Osteoblast (primary cell): ENCODE results near the gene CCL13. TPM values are rescaled to one million over a fixed set of nuclear protein-coding genes. Genes with fewer than 3 reads are reported as not detected.

Source experiments
- DNase-seq: peaks from one replicate; pipeline ENCODE4 v3.0.0; 2011; ENCODE audit warnings: low spot score, mixed read lengths; ENCODE audit not compliant: insufficient read length; ENCODE audit errors: missing footprints
- H2AFZ ChIP-seq: 2 replicates; pipeline ENCODE4 v1.6.0; 2011; ENCODE audit warnings: mild to moderate bottlenecking, low read length
- H3K27ac ChIP-seq: 2 replicates; pipeline ENCODE4 v1.5.1; 2011; ENCODE audit warnings: mild to moderate bottlenecking, low read depth, low read length, moderate library complexity
- H3K27me3 ChIP-seq: 2 replicates; pipeline ENCODE4 v1.6.0; 2012; ENCODE audit warnings: mild to moderate bottlenecking, control low read depth, inconsistent platforms, low read length, moderate library complexity; ENCODE audit not compliant: insufficient read depth
- H3K36me3 ChIP-seq: 2 replicates; pipeline ENCODE4 v1.5.1; 2011; ENCODE audit warnings: mild to moderate bottlenecking, low read length, control low read depth, moderate library complexity; ENCODE audit not compliant: insufficient read depth
- H3K4me1 ChIP-seq: 2 replicates; pipeline ENCODE4 v1.5.1; 2011; ENCODE audit warnings: mild to moderate bottlenecking, low read length, control low read depth, moderate library complexity; ENCODE audit not compliant: insufficient read depth
- H3K4me2 ChIP-seq: 2 replicates; pipeline ENCODE4 v1.6.0; 2011; ENCODE audit warnings: mild to moderate bottlenecking, low read length; ENCODE audit not compliant: insufficient read depth
- H3K4me3 ChIP-seq: fragments of 200-600 bp; sonication (generic); 3 replicates; pipeline ENCODE4 v1.5.1; 2012; ENCODE audit warnings: mild to moderate bottlenecking, low read length, inconsistent platforms; ENCODE audit not compliant: insufficient read depth
- H3K79me2 ChIP-seq: 2 replicates; pipeline ENCODE4 v1.6.0; 2012; ENCODE audit warnings: mild to moderate bottlenecking, low read length, control low read depth, inconsistent platforms; ENCODE audit not compliant: insufficient read depth
- H3K9me3 ChIP-seq: 2 replicates; pipeline ENCODE4 v1.5.1; 2011; ENCODE audit warnings: low read depth, low read length, control low read depth
- H4K20me1 ChIP-seq: 2 replicates; pipeline ENCODE4 v1.6.0; 2012; ENCODE audit warnings: mild to moderate bottlenecking, low read length, control low read depth; ENCODE audit not compliant: insufficient read depth
- total RNA-seq: library from RNA; depleted of rRNA; stranded (reverse); fragments of >200 nt; gene quantifications from 2 replicates; pipeline ENCODE4 v1.2.3, GENCODE V29; 2012
- TF ChIP-seq, protein P1 (sequence below): IDR thresholded peaks from 2 replicates; pipeline ENCODE4 v1.5.1; 2011; ENCODE audit warnings: mild to moderate bottlenecking, low read depth, low read length, moderate library complexity; ENCODE audit errors: extremely low read depth

The CCL13 gene
- total RNA-seq, 1 donor: 0.36 TPM

DNA sequence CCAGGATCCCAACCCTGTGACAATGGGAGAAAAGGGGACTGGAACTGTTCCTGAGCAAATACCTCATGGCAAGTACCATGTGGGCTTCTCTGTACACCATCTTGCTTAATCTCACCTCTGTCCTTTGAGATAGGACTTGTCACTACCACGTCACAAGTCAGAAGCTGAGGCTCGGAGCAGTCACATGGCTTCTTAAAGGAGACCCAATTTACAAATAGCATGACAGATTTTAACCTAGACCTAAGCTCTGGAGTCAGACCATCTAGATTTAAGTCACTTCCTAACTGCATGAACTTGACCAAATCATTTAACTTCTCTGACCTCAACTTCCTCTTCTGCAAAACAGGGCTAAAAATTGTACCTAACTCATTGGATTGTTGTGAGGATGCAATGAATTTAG is 42.7 kb downstream of the CCL13 start:
- TF ChIP-seq, protein P1, sequence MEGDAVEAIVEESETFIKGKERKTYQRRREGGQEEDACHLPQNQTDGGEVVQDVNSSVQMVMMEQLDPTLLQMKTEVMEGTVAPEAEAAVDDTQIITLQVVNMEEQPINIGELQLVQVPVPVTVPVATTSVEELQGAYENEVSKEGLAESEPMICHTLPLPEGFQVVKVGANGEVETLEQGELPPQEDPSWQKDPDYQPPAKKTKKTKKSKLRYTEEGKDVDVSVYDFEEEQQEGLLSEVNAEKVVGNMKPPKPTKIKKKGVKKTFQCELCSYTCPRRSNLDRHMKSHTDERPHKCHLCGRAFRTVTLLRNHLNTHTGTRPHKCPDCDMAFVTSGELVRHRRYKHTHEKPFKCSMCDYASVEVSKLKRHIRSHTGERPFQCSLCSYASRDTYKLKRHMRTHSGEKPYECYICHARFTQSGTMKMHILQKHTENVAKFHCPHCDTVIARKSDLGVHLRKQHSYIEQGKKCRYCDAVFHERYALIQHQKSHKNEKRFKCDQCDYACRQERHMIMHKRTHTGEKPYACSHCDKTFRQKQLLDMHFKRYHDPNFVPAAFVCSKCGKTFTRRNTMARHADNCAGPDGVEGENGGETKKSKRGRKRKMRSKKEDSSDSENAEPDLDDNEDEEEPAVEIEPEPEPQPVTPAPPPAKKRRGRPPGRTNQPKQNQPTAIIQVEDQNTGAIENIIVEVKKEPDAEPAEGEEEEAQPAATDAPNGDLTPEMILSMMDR: no peak
- Histone ChIP-seq H3K4me1 (no peaks in the 10 kb centered on the region), H3K27me3 (peaks cover 3% of the 10 kb centered on the region), H3K9me3 (no peaks in the 10 kb centered on the region), H3K27ac (no peak overlapping the region), H4K20me1 (no peaks in the 10 kb centered on the region), H3K4me2 (no peak overlapping the region), H2AFZ (no peak overlapping the region), H3K4me3 (no peak overlapping the region), H3K79me2 (no peaks in the 10 kb centered on the region), H3K36me3 (no peaks in the 10 kb centered on the region)
- no peak for DNase-seq

DNA sequence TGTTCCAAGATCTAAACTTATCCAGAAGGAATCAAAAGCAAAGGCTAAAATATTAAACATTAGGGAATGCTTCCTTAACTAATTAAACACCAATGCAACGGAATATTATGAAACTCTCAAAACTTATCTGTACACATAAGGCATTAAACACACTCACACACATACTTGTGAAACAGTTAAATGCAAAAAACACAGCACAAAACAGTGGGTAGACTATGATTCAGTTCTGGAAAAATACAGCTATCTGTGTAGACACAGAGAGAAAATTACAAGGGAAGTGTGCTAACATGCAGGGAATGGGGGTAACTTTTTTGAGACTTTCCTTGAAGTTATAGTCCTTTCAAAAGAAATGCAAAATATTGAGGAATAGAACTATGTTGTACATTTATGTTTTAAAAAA is 43.4 kb downstream of the CCL13 start:
- Histone ChIP-seq H3K4me1 (no peaks in the 10 kb centered on the region), H3K4me3 (no peak overlapping the region), H3K36me3 (no peaks in the 10 kb centered on the region), H3K79me2 (no peaks in the 10 kb centered on the region), H3K27me3 (peaks cover 3% of the 10 kb centered on the region), H4K20me1 (no peaks in the 10 kb centered on the region), H2AFZ (no peak overlapping the region), H3K9me3 (no peaks in the 10 kb centered on the region), H3K27ac (no peak overlapping the region), H3K4me2 (no peak overlapping the region)
- no peak for DNase-seq
- TF ChIP-seq, protein P1: no peak

DNA sequence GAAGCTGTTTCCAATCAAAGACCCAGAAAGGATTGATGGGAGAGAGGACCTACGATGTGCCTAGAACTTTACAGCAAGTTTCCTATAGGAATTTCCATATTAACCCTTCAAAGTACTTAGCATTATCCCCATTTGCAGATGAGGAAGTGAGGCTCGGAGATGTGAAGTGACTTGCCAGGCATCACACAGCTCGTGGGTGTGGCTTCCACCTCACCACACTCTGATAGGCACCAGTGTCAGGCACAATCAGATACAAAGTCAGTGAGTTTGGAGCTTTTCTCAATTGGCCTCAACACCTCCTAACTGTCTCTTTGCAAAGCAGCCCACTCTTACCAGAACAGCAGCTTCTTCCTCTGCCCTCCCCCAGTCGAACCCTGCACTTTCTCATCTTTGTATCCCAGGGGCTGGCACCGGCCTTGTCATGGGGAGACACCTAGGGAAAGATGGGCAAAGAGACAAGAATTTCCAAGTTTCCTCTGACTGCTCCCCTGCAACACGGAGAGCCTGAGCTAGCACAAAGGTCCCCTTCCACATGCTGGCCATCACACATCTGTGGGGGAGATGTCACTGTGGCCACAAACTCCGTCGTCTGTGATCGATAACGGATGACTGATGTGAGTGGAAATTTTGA is 44.1 kb downstream of the CCL13 start:
- Histone ChIP-seq H3K4me2 (no peak overlapping the region), H2AFZ (no peak overlapping the region), H3K27me3 (peaks cover 3% of the 10 kb centered on the region), H3K79me2 (no peaks in the 10 kb centered on the region), H3K4me1 (no peaks in the 10 kb centered on the region), H3K4me3 (no peak overlapping the region), H4K20me1 (no peaks in the 10 kb centered on the region), H3K9me3 (no peaks in the 10 kb centered on the region), H3K27ac (no peak overlapping the region), H3K36me3 (no peaks in the 10 kb centered on the region)
- DNase-seq: no peak
- TF ChIP-seq, protein P1: no peak

DNA sequence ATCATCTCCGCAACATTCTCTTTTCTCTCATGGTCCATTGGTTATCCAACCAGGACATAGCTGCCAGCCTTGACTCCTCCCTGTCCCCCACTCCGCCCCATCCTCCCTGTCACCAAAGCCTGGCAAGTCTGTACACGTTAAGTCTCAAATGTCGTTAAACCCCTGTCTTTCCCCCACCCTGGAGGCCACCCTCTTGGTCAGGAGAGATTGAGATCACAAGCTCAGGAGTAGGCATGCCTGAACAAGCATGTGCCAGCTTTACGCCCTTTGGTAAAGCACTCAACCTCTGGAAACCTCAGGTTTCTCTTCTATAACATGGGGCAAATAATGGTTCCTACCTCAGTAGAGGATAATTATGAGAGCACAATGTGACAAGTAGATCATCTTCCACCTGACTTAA is 44.9 kb downstream of the CCL13 start:
- Histone ChIP-seq H3K79me2 (no peaks in the 10 kb centered on the region), H3K27me3 (peaks cover 3% of the 10 kb centered on the region), H3K36me3 (no peaks in the 10 kb centered on the region), H3K4me3 (no peak overlapping the region), H3K9me3 (no peaks in the 10 kb centered on the region), H3K4me1 (no peaks in the 10 kb centered on the region), H2AFZ (no peak overlapping the region), H4K20me1 (no peaks in the 10 kb centered on the region), H3K27ac (no peak overlapping the region), H3K4me2 (no peak overlapping the region)
- TF ChIP-seq, protein P1: no peak
- DNase-seq: no peak
